Erythroblast (primary cell): ENCODE measurements around the gene MPPED1.

Source experiments
- GATA1 ChIP-seq: IDR thresholded peaks from 2 replicates; pipeline ENCODE4 v1.6.1; 2011; ENCODE audit warnings: low read depth, mild to moderate bottlenecking, control low read depth, low read length, moderate library complexity
- POLR2A ChIP-seq: IDR thresholded peaks from 2 replicates; pipeline ENCODE4 v1.6.1; 2011; ENCODE audit warnings: mild to moderate bottlenecking, low read length

- TF ChIP-seq POLR2A (no peak), GATA1 (no peak)
Measured at GRCh38 chr22:43365715-43366440, 45.9 kb upstream of the MPPED1 start.
